GM19099 (cell line): Measurements from ENCODE around the gene LTF.

Experiments used
- POLR2A ChIP-seq: IDR thresholded peaks from 3 replicates; pipeline ENCODE4 v1.6.1; 2011; ENCODE audit warnings: low read depth; ENCODE audit not compliant: insufficient read length; ENCODE audit errors: extremely low read depth

Gene LTF

DNA sequence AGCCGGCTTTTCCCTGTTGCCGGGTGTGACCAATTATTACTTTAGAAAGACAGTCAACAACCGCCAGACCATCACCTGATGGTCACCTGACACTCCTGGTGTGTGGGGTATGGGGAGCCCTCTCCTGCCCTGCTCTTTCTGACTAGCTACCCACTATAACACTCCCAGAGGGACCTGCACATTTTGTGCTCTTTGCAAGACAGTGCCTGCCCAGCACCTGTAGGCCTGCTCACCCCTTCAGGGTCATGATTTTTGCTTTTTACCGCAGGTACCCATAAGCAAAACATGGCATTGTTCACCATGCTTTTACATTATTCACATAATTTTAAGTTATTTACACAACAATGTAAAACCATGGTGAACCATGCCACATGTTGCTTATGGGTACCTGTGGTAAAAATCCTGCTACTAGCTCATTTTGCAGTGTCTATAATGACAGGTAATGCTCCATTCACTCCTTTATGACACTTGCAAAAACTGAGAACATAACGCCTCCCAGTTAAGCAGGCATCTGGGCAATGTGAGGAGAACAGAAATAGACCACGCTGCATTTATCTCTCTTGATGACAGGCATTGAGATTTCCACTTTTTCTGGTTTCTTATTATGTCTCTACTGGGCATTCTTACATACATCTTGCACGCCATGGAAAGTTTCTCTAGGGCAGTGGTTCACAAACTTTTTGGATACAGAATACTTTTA lies 47.7 kb downstream of the LTF start:
- no peak for TF ChIP-seq POLR2A

DNA sequence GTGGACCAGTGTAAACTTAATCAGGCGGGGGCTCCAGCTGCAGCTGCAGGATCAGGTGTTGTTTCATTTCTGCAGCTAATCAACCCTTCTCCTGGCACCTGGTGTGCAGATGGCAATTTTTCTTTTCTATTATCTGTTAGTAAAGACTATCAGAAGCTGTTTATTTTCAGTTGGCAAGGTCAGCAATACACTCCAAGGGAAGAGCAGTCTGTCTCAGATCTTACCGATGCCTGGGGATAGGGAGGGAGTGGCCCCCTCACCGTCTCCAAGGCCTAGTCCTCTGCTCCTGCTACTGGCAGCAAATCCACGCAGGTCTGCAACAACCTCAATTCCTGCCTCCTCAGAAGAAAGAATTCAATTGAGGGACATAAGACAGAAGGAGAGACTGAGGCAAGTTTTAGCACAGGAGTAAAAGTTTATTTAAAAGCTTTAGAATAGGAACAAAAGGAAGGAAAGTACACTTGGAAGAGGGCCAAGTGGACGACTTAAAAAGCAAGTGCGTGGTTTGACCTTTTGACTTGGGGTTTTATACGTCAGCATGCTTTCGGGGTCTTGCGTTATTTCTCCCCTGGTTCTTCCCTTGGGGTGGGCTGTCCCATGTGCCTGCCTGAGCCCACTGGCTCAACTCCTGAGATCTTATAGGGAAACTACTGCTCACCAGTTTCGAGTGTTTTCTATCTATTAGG lies 48.4 kb downstream of the LTF start:
- TF ChIP-seq POLR2A = no peak

DNA sequence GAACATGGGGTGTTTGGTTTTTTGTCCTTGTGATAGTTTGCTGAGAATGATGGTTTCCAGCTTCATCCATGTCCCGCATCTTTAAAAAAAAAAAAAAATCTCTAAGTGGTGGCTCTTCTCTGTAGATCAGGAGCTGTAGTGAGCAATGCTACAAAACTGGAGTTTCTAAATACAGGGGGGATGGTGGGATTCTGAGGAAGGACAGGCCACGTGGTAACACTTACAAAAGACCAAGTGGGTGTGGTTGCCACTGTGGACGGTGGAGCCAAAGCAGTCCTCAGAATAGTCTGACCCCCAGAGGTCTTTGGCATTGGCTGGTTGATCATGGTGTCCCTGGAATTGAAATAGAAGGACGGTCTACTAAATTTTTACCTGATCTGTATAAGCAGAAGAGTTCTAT lies 50.0 kb downstream of the LTF start:
- no peak for TF ChIP-seq POLR2A

DNA sequence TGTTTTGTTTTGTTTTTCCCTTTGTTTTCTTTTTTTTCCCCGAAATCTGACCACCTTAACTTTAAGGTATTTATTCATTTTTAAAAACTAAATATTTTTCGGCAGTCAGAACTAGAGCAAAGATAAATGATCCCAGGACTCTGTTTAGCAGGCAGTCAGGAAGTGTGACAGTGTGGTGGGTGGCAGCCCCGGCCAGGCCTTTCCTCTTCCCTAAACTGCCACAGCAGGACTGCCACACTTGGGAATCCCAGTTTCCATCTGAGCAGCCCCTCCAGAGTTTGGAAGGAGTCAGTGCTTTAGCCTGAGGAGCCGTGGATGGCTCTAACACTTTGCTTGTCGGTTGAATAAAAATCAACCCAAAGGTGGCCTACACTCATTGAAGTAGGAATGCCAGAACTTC lies 50.8 kb downstream of the LTF start:
- no peak for TF ChIP-seq POLR2A

DNA sequence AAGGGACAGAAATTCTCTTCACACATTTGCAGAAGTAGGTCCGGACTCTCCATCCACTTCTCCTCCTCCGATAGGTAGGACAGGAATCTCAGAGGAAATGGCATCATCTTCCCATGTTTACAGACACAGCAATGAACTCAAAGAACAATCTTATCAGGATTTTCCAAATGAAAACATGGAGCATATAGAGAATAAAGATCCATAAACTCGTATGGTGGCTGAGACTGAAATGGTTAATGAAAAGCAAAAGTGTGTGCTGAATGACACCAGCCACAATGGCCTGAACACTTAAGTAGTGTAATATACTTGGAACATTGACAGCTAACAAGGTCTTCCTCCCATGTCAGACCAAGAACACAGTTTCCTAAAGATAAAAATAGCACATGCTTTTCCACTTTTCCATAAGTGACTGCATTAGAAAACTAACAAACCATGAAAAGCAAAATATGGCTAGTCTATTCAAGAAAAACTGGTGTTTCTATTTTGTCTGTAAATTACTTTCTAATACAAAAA lies 51.9 kb downstream of the LTF start:
- no peak for TF ChIP-seq POLR2A

DNA sequence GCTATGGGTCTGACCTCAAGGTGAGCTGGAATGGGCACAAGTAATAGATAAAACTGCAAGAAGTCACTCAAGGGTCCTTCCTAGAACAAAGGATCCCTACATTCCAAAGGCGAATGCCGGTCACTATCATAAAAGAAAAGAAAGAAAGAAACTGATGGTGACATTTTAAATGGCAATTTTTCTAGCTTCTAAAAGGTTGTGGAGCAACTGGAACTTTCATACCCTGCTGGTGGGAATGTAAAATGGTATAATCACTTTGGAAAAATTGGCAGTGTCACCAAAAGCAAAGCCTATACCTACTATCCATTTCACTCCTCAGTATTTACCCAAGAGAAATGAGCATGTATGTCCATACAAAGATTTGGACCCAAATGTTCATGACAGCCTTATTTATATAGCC lies 53.4 kb downstream of the LTF start:
- no peak for TF ChIP-seq POLR2A

DNA sequence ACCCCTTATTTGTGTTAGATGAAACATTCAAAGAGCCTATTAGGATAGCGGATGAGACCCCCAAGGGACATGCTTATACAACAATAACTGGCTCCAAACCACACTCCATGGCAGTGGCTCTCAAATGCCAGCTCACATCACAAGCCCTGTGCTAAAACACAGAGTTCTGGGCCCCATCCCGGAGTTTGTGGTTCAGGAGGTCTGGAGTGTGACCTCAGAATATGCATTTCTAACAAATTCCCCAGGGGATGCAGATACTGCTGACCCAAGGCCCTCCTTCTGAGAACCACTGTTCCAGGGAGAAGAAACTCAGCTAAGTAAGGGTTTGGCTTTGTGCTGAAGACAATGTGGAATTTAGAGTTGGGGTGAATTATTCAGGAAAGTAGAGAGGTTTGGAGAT lies 54.0 kb downstream of the LTF start:
- TF ChIP-seq POLR2A = no peak

DNA sequence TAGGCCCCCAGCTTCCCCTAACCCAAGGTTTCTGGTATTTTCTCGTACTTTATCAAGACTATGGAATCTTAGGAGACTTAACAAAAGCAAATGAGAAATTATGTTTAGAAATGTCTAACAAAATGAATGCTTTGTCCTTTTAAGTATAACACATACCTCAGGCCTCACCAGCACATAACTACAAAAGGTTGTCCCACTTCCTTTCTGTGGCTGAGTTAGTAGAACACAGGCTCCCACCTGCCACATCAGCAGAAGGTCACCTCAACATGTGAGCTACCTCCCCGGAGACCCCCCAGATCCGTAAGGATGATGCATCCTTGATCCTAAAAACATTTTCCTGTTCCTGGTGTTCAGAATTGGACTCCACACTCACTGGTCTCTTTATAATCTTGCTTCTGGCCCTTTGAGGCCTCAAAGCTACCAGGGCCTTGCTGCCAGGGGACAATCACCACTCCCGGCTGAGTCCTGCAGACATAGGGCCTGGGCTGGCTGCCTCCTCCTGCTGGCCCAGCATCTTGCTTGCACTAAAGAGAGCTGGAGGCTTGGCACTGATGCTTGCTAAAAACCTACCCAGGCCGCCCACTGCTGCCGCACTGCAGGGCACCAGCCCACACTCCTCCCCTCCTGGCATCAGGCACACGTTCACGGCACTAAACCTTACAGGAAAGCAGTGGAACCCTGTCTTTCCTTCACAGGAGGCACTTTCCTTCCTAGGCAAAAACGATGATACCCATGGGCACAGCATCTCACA lies 54.8 kb downstream of the LTF start:
- no peak for TF ChIP-seq POLR2A

DNA sequence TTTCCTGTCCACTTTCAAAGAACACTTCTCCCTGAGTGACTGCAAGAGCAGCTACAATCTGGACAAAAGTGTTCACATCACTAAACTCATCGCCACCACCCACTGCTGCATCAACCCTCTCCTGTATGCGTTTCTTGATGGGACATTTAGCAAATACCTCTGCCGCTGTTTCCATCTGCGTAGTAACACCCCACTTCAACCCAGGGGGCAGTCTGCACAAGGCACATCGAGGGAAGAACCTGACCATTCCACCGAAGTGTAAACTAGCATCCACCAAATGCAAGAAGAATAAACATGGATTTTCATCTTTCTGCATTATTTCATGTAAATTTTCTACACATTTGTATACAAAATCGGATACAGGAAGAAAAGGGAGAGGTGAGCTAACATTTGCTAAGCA lies 55.9 kb downstream of the LTF start:
- TF ChIP-seq POLR2A = no peak

DNA sequence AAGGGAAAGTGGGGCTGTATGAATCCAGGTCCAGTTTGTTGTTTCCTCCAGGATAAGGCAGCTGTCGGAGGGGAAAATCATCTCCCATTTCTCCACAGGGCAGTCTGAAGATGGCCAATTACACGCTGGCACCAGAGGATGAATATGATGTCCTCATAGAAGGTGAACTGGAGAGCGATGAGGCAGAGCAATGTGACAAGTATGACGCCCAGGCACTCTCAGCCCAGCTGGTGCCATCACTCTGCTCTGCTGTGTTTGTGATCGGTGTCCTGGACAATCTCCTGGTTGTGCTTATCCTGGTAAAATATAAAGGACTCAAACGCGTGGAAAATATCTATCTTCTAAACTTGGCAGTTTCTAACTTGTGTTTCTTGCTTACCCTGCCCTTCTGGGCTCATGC lies 56.7 kb downstream of the LTF start:
- TF ChIP-seq POLR2A = no peak

DNA sequence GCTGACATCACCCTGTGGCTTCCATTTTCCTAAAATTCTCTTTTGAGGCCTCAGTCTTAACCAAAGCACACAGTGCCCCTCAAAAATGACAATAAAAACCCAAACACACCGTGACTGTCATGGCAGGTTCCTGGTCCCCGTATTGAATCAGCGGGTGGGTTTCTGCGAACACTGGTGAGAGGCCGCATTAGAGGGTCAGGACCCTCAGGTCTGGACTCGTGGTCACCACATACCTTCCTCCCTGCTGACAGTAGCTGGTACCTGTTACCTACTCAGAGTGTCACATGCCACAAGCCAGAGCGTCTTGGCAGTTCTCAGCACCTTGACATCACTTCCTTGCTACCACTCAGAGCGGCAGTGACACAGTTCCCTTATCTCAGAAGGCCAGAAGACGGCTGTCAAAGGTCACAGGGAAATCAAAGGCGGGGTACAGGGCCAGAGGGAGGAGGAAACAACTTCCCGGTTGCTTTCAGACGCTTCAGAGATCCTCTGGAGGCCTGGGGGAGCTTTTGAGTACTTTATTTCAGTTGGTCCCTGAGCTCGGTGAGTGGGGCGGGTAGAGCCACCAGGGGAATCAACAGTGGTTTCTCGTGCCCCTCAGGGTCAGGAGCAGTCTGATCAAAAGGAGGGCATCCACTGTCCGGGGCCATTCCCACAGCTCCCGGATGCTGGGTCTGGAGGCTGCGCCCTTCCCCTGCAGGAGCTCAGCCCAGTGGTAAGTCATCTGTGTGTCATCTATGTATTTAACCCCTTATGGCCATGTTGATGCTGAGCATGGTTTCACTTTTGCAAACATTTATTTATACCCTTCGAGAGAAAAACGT lies 57.7 kb downstream of the LTF start, which contains the start of the genes CCR5AS and CCRL2:
TSS of gene CCR5AS (minus strand) at position 279 of the 824 bp plus-strand sequence.
TSS of gene CCRL2 (plus strand) at position 472 of the 824 bp plus-strand sequence. CDS start 821 bp downstream, outside the sequence.
- TF ChIP-seq POLR2A = no peak

DNA sequence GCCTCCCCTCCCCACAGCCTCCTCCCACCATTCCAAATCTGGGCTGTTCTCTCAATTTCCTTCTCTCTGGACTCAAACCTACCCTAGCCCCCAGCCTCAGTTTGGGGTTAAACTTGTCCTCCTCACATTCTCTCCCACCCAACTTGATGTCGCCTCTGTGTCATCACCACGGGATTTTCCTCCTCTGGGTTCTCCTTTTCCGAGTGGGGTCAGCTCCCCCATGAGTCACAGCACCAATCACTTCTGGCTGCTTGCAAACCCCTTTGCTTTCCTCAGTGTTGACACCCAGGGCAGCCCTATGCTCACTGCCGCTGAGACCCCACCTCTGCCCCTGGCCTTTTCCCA lies 58.3 kb downstream of the LTF start:
- TF ChIP-seq POLR2A = no peak

DNA sequence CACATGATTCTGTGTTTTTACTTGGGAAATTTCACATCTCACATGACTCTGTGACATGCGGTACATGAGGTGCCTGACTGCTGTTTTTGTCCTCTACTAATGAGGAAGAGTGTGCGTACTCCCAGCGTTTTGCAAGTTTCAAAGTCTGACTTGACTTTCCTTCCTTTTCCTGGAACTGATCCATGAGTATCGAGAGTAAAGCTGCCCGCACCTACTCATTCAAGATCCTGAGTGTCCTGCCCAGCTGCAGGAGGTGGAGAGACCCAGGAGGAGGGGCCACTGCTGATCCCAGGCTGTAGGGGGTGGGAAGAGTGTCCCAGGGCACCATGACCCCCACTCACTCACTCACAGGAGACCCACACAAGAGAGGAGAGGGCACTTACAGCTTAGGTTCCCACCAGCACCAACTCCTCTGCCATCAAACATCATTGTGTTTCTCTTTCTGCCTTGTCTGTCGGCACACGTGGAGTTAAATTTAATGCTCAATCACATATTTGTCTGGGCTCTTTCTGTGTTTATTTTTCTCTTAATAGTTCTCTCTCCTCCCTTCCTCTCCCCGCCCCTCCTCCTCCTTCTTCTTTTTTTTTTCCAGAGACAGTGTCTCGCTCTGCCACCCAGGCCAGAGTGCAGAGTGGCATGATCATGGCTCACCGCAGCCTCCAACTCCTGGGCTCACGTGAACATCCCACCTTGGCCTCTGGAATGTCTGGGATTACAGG lies 59.2 kb downstream of the LTF start:
- no peak for TF ChIP-seq POLR2A

DNA sequence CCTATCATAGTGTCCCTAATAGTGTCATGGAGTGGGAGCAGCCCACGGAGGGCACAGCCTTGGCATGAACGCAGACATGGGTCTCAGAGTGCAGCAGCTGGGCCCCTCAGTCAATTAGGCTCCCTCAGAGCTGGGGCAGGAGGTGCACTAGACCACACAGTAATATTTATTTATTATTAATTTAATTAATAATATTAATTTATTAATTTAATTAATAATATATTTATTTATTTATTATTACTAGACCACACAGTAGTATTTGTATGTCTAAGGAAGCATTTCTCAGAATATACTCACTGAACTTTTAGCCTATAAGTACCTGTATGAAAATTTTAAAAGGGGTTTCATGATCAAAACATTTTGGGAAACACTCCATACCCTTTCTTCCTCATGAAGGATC lies 63.1 kb downstream of the LTF start:
- TF ChIP-seq POLR2A = no peak
